ENCODE measurements around the gene BNC2. TPM values are rescaled to one million over a fixed set of nuclear protein-coding genes. Genes with fewer than 3 reads are reported as not detected.

BNC2 gene
- total and polyA plus RNA-seq, 4 donors = 0.96 to 23.2 (median 9.7) TPM

DNA sequence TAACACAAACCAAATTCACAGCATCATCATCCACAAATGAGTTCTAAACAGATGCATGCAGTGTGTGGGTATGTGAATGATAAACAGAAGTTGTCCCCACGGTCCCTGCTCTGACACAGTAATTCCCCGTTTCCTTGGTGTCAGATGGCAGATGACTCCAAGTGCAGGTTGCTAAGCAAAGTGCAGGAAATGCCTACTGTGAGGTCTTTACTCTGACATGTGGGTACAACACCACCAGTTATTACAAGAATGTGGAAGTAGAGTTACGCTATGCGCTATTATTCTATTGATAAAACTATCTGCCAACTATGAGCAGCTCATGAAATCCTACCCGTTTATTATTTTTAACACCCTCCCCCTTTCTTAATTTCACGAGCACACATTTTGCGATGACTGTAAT is 448.9 kb downstream of the BNC2 start:
- H3K36me3 ChIP-seq (ENCODE audit: control insufficient read depth in 4 of 4, insufficient read depth in 4 of 4, low read length in 4 of 4) = no peaks in the 10 kb centered on the region
- H3K9ac ChIP-seq (ENCODE audit: insufficient read depth in 1 of 2, low read length in 2 of 2) = no peak overlapping the region
- WGBS, 2 donors = 68% methylated on average over 7 of the region's 7 CpGs
- no peaks in the 10 kb centered on the region for H3K27me3 ChIP-seq (ENCODE audit: control insufficient read depth in 3 of 3, insufficient read depth in 3 of 3, low read length in 2 of 3)
- no peaks in the 10 kb centered on the region for H3K9me3 ChIP-seq (ENCODE audit: control insufficient read depth in 4 of 4, insufficient read depth in 3 of 4, low read length in 3 of 4)
- no peak for DNase-seq
- peaks cover 0 to 40% (median 8%) of the 10 kb centered on the region in 5 donors for H3K4me1 ChIP-seq (ENCODE audit: control insufficient read depth in 5 of 5, insufficient read depth in 5 of 5, low read length in 5 of 5)
- ATAC-seq (ENCODE audit: insufficient read depth, low FRiP score) = no peak
- TF ChIP-seq, protein P1, sequence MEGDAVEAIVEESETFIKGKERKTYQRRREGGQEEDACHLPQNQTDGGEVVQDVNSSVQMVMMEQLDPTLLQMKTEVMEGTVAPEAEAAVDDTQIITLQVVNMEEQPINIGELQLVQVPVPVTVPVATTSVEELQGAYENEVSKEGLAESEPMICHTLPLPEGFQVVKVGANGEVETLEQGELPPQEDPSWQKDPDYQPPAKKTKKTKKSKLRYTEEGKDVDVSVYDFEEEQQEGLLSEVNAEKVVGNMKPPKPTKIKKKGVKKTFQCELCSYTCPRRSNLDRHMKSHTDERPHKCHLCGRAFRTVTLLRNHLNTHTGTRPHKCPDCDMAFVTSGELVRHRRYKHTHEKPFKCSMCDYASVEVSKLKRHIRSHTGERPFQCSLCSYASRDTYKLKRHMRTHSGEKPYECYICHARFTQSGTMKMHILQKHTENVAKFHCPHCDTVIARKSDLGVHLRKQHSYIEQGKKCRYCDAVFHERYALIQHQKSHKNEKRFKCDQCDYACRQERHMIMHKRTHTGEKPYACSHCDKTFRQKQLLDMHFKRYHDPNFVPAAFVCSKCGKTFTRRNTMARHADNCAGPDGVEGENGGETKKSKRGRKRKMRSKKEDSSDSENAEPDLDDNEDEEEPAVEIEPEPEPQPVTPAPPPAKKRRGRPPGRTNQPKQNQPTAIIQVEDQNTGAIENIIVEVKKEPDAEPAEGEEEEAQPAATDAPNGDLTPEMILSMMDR (IDR thresholded peaks at IDR 0.05; ENCODE audit: control extremely low read depth, extremely low read depth) = no peak
- no peak overlapping the region for H3K27ac ChIP-seq (ENCODE audit: low read depth in 1 of 2, low read length in 1 of 2)
- no peak overlapping the region for H3K4me3 ChIP-seq

DNA sequence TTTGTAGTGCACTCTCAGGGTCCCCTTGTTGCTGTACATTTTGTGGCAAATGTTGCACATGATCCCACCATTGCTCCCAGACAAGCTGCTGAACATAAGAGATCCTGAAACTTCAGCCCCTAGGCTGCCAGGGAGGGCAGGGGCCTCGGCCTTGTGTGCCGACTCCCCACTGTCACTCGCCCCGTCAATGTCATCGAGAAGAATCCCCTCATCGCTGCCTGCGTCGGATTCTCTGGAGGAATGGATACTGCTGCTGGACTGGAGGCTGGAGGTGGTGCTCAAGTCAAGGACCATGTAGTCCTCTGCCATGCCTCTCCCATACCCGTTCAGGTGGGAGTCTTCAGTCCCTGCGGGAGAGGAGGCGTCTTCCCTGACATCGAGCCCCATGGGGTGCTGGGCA is 451.3 kb downstream of the BNC2 start:
- no peak overlapping the region for H3K4me3 ChIP-seq
- peaks cover 0 to 52% (median 12%) of the 10 kb centered on the region in 5 donors for H3K4me1 ChIP-seq (ENCODE audit: control insufficient read depth in 5 of 5, insufficient read depth in 5 of 5, low read length in 5 of 5)
- ATAC-seq (ENCODE audit: insufficient read depth, low FRiP score) (no peak), DNase-seq (no peak)
- H3K36me3 ChIP-seq (ENCODE audit: control insufficient read depth in 4 of 4, insufficient read depth in 4 of 4, low read length in 4 of 4) = no peaks in the 10 kb centered on the region
- no peaks in the 10 kb centered on the region for H3K27me3 ChIP-seq (ENCODE audit: control insufficient read depth in 3 of 3, insufficient read depth in 3 of 3, low read length in 2 of 3)
- H3K9me3 ChIP-seq (ENCODE audit: control insufficient read depth in 4 of 4, insufficient read depth in 3 of 4, low read length in 3 of 4) = no peaks in the 10 kb centered on the region
- TF ChIP-seq, protein P1 (IDR thresholded peaks at IDR 0.05; ENCODE audit: control extremely low read depth, extremely low read depth) = no peak
- H3K27ac ChIP-seq (ENCODE audit: low read depth in 1 of 2, low read length in 1 of 2) = no peak overlapping the region
- H3K9ac ChIP-seq (ENCODE audit: insufficient read depth in 1 of 2, low read length in 2 of 2) = no peak overlapping the region
- 95 to 97% methylated on average over 12 of the region's 12 CpGs for WGBS, 2 donors

DNA sequence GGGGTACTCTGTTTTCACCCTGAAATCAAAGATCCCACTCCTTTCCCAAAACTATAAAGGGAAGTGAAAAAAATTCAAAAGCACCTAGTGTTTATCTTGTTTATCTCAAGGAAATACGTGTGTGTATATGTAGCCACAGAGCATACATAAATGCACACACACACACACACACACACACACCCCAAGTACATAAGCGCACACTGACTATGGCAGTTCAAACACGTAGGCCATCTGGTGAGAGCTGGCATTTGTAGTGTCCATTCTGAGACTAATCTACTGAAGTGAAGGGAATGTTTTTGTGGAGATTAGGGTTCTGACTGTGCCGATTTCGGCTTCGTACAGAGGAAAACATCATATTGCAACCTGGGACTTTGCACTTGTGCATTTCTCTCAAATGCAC is 451.7 kb downstream of the BNC2 start:
- WGBS, 2 donors = 83 to 88% methylated on average over 6 of the region's 6 CpGs
- Histone ChIP-seq H3K27ac (ENCODE audit: low read depth in 1 of 2, low read length in 1 of 2) (no peak overlapping the region), H3K4me3 (no peak overlapping the region), H3K9me3 (ENCODE audit: control insufficient read depth in 4 of 4, insufficient read depth in 3 of 4, low read length in 3 of 4) (no peaks in the 10 kb centered on the region), H3K9ac (ENCODE audit: insufficient read depth in 1 of 2, low read length in 2 of 2) (no peak overlapping the region), H3K27me3 (ENCODE audit: control insufficient read depth in 3 of 3, insufficient read depth in 3 of 3, low read length in 2 of 3) (no peaks in the 10 kb centered on the region), H3K36me3 (ENCODE audit: control insufficient read depth in 4 of 4, insufficient read depth in 4 of 4, low read length in 4 of 4) (no peaks in the 10 kb centered on the region), H3K4me1 (ENCODE audit: control insufficient read depth in 5 of 5, insufficient read depth in 5 of 5, low read length in 5 of 5) (peaks cover 0 to 56% (median 13%) of the 10 kb centered on the region in 5 donors)
- ATAC-seq (ENCODE audit: insufficient read depth, low FRiP score) (no peak), DNase-seq (peak in 2 of 3 donors; percentile 39 to 55)
- TF ChIP-seq, protein P1 (IDR thresholded peaks at IDR 0.05; ENCODE audit: control extremely low read depth, extremely low read depth) = no peak

DNA sequence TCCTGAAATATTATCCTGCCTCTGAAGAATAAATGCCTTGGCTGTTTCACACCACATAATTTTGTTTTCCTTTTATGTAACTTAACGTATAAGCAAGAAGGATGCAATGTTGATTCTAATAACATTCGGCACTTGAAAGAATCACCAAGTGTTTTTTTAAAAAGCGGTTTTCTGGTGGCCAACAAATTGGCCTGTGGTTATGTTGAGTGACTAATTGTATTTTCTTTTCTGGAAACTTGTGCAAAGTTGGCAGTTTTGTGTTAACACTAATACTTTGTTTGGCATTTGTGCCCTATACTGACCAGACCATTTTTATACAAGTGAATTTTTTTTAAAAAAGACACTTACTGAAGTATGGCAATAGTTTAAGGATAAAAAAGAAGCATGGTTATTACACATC is 452.7 kb downstream of the BNC2 start:
- no peak for ATAC-seq (ENCODE audit: insufficient read depth, low FRiP score)
- WGBS, 2 donors = 74 to 82% methylated on average over 3 of the region's 3 CpGs
- Histone ChIP-seq H3K9ac (ENCODE audit: insufficient read depth in 1 of 2, low read length in 2 of 2) (peak overlapping the region in 1 of 2 donors; percentile 83), H3K4me1 (ENCODE audit: control insufficient read depth in 5 of 5, insufficient read depth in 5 of 5, low read length in 5 of 5) (peaks cover 0 to 64% (median 15%) of the 10 kb centered on the region in 5 donors), H3K4me3 (no peak overlapping the region), H3K27me3 (ENCODE audit: control insufficient read depth in 3 of 3, insufficient read depth in 3 of 3, low read length in 2 of 3) (no peaks in the 10 kb centered on the region), H3K9me3 (ENCODE audit: control insufficient read depth in 4 of 4, insufficient read depth in 3 of 4, low read length in 3 of 4) (no peaks in the 10 kb centered on the region), H3K36me3 (ENCODE audit: control insufficient read depth in 4 of 4, insufficient read depth in 4 of 4, low read length in 4 of 4) (no peaks in the 10 kb centered on the region), H3K27ac (ENCODE audit: low read depth in 1 of 2, low read length in 1 of 2) (no peak overlapping the region)
- DNase-seq = no peak
- TF ChIP-seq, protein P1 (IDR thresholded peaks at IDR 0.05; ENCODE audit: control extremely low read depth, extremely low read depth) = no peak
